ENCODE measurements around the gene PRCC.

PRCC gene

GRCh38 chr1:156814571-156815260 is 47.4 kb downstream of the PRCC start:
- no peak overlapping the region for H3K27ac ChIP-seq
- in situ Hi-C loops (cut with HindIII; ENCODE audit: low pct_ligation_motif_present, low sequenced_read_pairs), result no loop called here
- TF ChIP-seq CTCF (IDR thresholded peaks at IDR 0.05; ENCODE audit: low read depth, low read length, missing control alignments), result no peak
- DNase-seq, result no peak
- no peaks in the 10 kb centered on the region for H3K27me3 ChIP-seq (replicated peaks)
- no peak overlapping the region for H3K4me3 ChIP-seq (ENCODE audit: low read depth, low read length)
- no peaks in the 10 kb centered on the region for H3K36me3 ChIP-seq (replicated peaks)

- Histone ChIP-seq H3K4me3 (ENCODE audit: low read depth, low read length) (no peak overlapping the region), H3K36me3 (replicated peaks) (no peaks in the 10 kb centered on the region), H3K27me3 (replicated peaks) (no peaks in the 10 kb centered on the region), H3K27ac (no peak overlapping the region)
- DNase-seq, result peak; percentile 66
- in situ Hi-C loops (cut with HindIII; ENCODE audit: low pct_ligation_motif_present, low sequenced_read_pairs), result no loop called here
- TF ChIP-seq CTCF (IDR thresholded peaks at IDR 0.05; ENCODE audit: low read depth, low read length, missing control alignments), result peak; percentile 36
Observed at GRCh38 chr1:156815307-156815826, 48.0 kb downstream of the PRCC start.

- H3K27ac ChIP-seq, result no peak overlapping the region
Observed at GRCh38 chr1:156815961-156816422, 48.7 kb downstream of the PRCC start.

GRCh38 chr1:156816561-156817328 is 49.4 kb downstream of the PRCC start, which contains the start of gene SH2D2A:
Gene SH2D2A (minus strand): TSS chr1:156816848. CDS start chr1:156816708, 140 bp downstream.
- Histone ChIP-seq H3K27ac (no peak within 1 kb of the TSS), H3K4me3 (ENCODE audit: low read depth, low read length) (no peak within 1 kb of the TSS), H3K27me3 (replicated peaks) (no peaks in the 10 kb centered on the region), H3K36me3 (replicated peaks) (no peaks in the 10 kb centered on the region)
- no peak for TF ChIP-seq CTCF (IDR thresholded peaks at IDR 0.05; ENCODE audit: low read depth, low read length, missing control alignments)
- peak; percentile 65 for DNase-seq
- in situ Hi-C loops (cut with HindIII; ENCODE audit: low pct_ligation_motif_present, low sequenced_read_pairs), result no loop called here

More at GRCh38 chr1:156815961-156816422, 48.7 kb downstream of the PRCC start:
- Histone ChIP-seq H3K36me3 (replicated peaks) (no peaks in the 10 kb centered on the region), H3K27me3 (replicated peaks) (no peaks in the 10 kb centered on the region), H3K4me3 (ENCODE audit: low read depth, low read length) (no peak overlapping the region)
- no peak for TF ChIP-seq CTCF (IDR thresholded peaks at IDR 0.05; ENCODE audit: low read depth, low read length, missing control alignments)
- DNase-seq, result no peak
- in situ Hi-C loops (cut with HindIII; ENCODE audit: low pct_ligation_motif_present, low sequenced_read_pairs), result no loop called here

GRCh38 chr1:156821801-156822200 is 54.5 kb downstream of the PRCC start:
- in situ Hi-C loops (cut with HindIII; ENCODE audit: low pct_ligation_motif_present, low sequenced_read_pairs), result no loop called here
- no peaks in the 10 kb centered on the region for H3K27me3 ChIP-seq (replicated peaks)
- H3K36me3 ChIP-seq (replicated peaks), result no peaks in the 10 kb centered on the region
- no peak for TF ChIP-seq CTCF (IDR thresholded peaks at IDR 0.05; ENCODE audit: low read depth, low read length, missing control alignments)
- no peak overlapping the region for H3K27ac ChIP-seq
- no peak overlapping the region for H3K4me3 ChIP-seq (ENCODE audit: low read depth, low read length)
- DNase-seq, result peak; percentile 77

Measured in brain microvascular endothelial cell (primary cell).